Measurements from ENCODE around the gene SGK1.

SGK1 gene

DNA sequence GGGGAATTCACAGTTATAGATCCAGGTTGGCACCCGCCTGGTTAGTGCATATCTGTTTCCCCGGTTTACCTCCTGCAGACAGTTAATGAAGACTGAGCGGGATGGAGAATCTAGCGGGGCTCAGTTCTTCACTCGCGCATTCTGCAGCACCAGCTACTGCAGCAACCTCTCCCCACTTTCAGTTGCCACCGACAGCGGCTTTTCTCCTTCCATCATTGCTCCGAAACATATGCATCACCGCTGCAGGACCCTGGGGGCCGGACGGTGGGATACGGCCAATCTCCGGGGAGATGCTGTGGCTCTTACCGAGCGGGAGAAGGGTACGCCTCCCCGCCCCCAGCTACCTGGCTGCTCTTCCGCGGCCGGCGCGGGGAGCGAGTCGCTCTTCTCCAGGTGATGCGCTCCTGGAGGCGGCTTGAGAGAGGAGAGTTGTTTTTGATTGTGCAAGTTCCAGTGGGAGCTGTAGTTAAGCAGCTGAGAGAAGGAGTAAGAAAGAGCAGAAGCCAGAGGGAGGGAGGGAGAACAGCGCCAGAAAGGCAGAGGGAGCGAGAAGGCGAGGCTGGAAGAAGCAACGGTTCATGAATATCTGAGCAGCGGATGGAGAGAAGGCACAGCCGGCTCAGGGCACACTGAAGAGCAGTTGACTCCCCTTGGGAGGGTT is at the start of gene SGK1:
Gene SGK1, minus strand, starts transcription at position 642 of the 661 bp plus-strand sequence. CDS start 652 bp downstream, outside the sequence.
- DNase-seq (ENCODE audit: low spot score): peak; percentile 17

DNA sequence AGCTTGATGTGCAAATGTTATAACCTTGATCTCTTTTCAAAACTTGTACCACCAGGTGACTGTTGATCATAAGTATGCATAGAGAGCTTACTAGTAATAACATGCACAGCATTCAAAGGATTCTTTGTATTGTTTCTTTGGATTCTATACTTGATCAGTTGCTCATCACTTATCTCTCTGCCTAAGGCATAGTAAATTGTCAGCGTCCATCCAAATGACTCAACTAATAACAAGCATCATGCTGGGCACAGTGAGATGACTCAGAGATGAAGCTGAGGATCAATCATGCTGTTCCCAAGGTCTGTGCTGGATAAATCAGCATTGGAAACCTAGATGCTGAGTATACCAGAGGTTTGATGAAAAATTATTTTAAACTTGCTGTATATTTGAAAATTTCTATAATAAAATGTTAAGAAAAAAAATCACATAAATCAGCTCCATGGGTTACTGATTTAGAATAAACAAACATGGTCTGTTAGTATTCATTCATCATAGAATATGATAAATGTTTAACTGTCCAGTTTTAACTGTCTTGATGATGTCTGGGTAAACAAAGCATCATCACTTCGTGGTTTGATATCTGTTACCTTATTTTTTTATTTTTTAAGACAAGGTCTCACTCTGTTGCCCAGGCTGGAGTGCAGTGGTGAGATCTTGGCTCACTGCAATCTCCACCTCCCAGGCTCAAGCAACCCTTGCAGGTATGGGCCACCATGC is 45.6 kb upstream of the SGK1 start:
- peak; percentile 56 for DNase-seq (ENCODE audit: low spot score)

DNA sequence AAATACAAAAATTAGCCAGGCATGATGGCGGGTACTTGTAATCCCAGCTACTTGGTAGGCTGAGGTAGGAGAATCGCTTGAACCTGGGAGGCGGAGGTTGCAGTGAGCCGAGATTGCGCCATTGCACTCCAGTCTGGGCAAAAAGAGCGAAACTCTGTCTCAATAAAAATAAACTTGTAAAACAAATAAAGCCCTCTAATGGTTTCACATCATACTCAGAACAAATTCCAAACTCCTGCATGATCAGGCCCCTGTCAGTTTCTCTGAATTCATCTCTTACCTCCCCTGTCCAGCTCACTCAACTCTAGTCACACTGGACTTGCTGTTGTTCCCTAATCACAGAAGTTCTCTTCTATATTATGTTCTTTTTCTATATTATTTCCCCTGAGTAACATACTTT is 43.1 kb upstream of the SGK1 start:
- DNase-seq (ENCODE audit: low spot score): no peak

DNA sequence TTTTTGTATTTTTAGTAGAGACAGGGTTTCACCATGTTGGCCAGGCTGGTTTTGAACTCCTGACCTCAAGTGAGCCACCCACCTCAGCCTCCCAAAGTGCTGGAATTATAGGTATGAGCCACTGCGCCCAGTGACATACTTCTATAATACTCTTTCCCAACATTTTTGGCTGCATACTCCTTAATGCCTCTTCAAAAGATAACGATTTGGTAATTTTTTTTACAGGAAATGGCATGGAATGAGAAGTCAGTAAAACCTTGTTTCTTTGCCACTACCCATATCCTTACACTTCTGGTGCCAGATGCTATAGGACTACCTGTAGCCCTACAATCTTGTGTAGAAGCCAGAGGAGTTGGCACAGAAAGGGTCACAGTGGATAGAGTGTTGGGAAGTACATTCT is 41.4 kb upstream of the SGK1 start:
- DNase-seq (ENCODE audit: low spot score): no peak

DNA sequence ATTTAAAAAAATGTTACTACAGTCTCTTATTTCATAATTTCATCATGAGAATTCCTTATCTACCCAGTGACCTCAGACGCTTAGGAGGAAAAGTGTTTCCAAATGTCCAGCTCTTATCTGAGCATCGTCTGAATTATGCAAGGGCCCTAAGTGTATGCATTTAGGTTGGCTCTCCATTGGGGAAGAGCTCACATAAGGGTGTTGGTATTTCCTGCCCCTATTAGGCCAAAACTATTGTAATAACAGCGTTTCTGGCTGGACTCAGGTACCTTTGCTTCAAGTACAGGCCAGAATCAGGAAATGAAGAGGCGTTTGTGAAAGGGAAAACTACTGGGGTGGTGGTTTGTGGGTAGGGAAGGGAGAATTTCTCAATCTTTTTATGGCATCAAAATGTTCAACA is 40.4 kb upstream of the SGK1 start:
- no peak for DNase-seq (ENCODE audit: low spot score)

DNA sequence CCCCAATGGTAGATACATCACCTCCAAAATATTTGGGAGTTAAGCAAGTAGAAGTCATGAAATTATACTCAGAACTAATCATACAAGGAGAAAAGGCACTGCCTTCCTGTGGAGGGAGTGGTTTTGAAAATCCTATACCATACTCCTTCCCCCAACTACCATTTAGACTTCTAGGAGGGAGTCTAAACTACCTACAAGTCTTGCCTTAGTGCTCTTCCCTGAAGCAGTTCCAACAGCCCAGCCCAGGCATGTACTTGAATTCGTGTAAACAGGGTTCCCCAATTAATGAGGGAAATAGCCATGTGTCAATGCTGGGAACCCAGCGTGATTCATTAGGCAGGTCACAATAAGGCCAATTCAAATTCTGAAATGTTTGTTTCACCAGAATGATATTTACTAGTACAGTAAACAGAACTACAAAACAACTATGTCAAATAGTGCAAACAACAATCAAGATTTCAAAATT is 39.1 kb upstream of the SGK1 start:
- no peak for DNase-seq (ENCODE audit: low spot score)

DNA sequence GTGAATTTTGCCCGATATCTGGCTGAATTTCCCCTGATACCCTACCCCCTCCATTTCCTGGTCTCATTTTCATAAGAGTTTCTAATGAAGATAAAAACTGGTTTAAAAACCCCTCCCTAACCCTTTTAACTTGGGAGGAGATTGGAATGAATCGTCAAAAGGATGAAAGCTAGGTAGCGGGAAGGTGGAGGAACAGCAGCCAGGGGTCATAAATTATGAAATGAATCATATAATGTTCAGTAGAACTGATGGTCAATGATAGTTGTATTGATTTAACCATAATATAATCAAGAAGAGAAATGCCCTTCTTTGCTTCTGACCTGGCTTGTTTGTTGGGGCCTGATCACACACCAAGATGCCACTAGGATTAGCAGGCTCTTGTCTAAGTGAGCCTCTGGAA is 38.5 kb upstream of the SGK1 start:
- DNase-seq (ENCODE audit: low spot score): no peak

DNA sequence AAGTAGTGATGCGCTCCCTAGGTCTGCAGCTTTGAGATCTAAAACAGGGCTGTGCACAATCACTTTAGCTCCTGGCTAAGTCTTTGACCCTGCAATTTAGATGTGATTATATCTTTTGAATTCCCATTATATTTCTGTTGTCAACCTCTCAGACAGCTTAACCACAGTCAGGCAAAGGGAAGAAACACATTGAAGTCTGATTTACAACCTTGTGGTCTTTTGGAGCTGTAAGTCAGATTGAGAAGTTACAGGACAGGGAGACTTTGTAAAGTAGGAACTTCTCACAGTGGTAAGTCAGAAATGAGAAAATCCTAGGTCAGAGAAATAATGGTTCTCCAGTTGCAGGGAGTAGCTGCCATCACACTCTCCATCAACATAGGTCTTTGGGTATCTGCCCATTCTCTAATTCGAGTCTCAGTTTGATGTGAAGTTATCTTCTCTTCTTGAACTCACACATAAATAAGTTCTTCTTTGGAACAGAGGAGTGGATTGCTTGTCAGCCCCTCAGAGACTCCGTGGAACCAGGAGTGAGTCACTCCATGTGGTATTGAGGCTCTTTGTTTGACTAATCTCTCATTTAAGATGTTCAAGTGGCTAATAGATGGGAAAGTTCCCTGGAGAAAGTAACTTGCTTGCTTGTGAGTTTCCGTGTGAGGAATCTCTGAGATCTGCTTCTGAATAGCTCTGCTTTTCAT is 35.0 kb upstream of the SGK1 start:
- peak; percentile 55 for DNase-seq (ENCODE audit: low spot score)

DNA sequence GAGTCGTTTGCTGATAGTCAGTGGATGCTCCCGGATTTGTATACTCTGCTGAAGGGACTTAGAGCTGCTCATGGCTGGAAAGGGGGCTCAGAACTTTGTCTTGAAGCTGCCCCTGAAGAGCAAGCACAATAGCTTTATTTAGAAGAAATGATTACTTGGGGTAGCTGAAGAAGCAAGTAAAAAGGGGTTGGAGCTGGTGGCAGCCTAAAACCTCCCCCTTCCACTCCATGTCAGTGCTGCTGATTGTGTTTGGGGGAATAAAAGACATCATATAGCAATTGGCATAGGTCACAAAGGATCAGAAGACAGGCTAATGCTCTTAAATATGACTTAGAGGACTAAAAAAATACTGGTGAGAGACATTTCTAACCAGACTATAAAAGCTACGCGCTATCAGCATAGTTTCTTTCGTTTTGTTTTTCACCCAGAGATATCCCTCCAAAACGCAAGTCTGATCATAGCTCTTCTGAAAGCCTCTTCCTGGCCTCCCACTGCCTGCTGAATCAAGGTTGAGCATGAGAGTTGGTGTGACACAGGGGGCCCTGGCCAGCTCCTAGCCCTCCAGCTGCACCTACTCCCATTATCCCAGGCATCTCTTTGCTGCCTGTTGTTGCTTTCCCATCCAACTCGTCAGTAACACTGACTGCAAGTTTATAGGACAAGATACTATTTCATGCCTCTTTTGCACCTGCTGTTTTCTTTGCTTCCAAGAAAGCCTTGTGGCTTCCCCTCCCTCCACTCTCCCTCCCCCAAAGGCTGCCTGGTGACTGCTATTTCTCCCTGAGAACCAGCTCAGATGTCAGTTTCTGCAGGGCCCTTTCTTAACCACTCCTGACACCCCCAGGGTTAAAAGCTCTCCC is 33.9 kb upstream of the SGK1 start:
- DNase-seq (ENCODE audit: low spot score): no peak

DNA sequence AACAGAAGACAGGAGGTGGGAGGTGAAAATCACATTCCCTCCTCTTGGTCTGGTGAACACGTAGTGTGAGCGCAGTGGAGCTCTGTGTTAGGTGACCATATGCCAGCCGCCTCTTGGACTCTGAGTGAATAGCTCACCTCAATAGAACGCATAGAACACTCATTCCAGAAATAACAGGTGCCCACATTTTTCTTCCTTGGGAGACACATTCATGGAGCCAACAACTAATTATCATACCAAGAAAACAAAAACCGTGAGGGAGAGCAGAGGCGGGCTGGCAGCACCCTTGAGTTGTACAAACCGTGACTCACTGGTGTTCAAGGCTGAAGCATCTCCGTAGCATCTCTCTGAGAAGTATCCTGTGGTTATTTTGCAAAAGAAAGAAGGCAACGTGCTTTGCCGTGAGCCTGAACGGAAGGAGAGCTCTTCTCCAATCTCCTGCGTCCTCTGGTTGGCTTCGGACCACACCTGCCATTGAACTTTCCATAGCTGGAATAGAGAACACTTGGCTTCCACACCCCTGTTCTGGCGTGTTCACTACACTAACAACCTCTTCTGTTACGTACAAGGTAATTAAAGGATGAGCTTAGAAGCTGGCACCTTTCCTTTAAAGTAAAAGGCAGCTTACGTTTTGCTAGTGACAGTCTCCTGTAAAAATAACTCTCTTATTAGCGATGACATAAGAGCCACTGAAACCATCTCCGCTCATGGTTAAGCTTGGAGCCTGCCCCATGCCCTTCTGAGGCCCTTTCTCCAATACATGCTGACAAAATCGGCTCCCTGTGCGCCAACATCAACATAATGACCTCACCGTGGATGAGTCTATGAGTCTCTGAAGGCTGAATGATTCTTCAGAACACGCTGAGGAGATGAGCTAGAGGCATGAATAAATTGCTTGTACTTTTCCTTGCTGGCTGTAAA is 30.2 kb upstream of the SGK1 start:
- peak; percentile 28 for DNase-seq (ENCODE audit: low spot score)

DNA sequence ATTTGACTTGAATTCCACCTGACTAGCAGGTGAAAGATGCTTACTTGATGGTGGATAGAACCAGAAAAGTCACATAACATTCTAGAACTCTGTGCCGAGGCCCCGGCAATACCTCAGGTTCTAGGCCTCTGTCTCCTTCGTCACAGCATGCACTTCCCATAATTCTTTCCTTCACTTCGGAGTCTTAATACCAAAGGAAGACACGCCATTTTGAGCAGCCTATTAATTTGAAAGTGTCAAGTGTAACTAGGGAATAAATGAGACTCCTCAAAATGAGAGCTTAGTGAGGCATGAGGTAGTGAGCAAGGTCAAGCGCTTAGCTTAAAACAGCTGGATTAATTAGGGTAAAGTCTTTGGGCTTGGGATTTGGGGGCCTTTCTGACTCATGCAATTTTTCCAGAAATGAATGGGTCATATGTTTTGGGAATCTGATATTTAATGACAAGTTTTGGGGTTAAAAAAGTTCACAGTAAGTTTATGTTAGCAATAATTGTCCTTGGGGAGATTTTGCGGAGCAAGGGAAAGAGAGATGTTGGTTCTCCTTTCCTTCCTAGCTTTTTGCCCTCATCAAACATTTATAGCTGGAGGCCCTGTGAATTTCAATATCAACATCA is 29.1 kb upstream of the SGK1 start:
- no peak for DNase-seq (ENCODE audit: low spot score)

DNA sequence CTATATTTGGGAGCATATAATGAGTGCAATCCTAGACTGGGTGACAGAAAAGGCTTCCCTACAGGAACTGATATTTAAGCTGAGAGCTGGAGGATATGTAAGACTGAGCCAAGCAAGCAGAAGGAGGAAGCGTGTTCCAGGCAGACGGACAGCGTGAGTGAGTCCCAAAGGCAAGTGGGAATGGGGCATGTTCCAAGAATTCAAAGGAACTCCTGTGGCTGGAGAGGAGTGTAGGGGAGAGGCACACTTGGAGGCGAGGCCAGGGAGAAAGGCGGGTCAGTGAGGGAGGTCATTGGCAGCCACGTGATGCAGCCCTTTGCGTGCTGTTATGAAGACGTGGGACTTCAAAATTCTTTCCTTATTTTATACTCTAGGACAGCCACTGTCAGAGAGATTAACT is 27.9 kb upstream of the SGK1 start:
- peak; percentile 14 for DNase-seq (ENCODE audit: low spot score)

DNA sequence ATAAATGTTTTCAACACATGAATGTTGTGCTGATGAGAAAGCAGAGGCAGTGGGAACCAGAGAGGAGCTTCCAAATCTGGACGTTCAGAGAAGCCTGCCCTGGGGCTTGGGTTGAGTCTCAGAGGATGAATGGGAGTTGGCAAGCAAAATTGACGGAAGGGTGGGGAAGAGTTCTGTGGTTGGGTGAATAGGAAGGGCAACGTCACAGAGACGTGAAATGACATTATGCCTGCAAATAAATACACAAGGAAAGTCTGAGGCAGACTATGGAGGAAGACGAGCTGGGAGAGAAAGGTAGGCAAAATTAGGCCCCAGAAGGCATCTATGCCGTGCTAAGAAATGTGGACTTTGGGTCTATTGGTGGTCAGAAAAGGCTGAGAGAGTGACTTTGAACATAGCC is 25.2 kb upstream of the SGK1 start:
- no peak for DNase-seq (ENCODE audit: low spot score)

DNA sequence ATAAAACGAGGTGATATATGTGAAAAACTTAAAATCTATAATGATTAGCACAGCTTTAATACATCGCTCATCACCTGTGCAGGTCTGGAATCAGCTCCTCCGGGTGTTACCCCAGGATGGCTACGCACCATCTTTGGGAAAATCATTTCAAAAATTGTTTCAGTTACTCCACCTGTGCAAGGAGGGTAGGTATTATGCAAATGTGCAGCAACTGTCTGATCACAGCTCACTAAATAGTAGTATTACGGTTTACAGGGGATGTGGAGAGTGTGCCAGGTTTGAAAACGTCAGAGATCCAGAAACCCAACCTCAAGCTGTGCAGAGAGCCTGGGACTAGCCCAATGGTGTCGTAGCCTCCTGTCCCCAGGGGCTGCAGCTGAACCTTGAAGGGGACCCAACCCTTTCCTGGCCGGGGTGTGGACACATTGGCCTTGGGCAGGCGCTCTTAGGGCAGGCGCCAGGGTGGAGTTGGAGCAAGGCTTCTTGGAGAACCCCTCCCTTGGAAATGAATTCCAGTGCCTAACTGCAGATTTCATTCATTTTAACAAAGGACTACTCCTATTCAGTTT is 24.2 kb upstream of the SGK1 start:
- no peak for DNase-seq (ENCODE audit: low spot score)

DNA sequence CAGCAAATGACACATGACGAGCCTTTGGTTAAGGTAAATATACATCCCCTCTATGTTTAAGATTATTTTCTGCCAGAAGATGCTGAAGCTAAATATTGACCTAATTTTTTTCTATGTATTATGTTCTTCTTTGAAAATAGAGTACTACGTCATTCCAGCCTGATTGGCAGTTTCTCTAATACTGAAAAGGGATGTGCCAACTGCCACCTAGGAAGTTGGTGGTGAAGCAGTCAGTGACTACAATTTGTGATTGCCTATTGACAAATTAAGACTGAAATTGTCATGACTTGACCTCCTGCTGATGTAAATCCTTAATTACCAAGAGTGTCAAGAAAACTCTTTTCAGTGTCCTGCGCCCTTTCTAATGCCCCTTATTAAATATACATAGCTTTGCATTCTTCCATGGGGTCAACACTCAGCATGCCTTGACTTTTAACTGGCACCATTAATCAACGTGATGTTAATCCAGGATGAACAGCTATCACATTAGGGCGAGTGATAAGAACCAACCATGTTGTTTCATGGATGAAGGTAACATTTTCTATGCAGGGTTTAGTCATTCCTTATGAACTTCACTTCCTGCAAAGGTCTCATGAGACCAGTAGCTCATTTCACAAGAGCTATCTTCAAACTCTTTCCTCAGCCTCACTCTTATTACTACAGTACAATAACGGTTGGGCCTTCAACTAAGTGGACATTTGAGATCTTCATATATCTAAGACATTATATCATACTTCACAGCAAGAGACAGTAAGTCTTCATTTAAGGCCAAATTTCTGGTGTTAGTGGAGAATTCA is 22.5 kb upstream of the SGK1 start:
- no peak for DNase-seq (ENCODE audit: low spot score)

DNA sequence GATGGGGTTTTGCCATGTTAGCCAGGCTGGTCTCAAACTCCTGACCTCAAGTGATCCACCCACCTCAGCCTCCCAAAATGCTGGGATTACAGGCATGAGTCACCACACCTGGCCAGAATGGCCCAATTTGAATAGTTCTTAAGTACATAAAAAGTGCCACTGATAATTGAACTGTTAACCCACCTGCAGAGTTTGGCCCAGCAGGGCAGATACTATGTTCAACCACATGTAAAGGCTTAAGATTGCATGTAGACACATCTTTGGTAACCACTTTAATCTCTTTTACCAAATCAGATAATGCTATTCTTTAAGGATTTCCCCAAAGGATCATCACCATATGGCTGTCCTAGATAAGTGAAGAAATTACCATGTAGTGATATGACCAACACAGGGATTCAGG is 21.3 kb upstream of the SGK1 start:
- no peak for DNase-seq (ENCODE audit: low spot score)

DNA sequence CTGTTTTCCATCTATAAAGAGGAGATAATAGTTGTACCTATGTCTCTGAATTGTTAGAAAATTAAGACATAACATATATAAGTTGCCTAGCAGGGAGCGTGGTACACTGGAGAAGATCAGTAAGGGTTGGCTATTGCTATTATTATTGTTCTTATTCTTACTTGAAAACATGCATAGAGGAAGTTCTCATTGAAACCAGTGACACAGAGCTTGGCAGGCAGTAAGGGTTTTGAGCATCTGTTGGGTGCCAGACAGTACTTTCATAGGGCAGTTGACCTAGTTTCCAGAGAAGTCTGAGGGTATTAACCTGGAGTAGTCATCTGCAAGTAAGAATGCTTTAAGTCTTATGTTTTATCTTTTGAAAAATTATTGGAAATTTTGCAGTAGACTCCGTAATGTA is 13.3 kb upstream of the SGK1 start:
- DNase-seq (ENCODE audit: low spot score): no peak

DNA sequence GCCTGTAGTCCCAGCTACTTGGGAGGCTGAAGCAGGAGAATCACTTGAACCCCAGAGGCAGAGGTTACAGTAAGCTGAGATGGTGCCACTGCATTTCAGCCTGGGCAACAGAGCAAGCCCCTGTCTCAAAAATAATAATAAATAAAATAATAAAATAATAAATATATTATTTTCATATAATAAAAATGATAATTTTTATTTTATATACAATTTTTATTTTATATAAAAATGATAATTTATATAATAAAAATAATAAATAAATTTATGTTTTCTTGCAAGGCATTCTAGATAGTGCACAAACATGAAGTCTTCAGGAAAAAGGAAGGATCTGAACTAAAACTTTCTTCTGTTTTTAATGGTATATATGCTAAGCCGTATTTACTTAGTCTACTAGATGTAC is 12.6 kb upstream of the SGK1 start:
- no peak for DNase-seq (ENCODE audit: low spot score)

DNA sequence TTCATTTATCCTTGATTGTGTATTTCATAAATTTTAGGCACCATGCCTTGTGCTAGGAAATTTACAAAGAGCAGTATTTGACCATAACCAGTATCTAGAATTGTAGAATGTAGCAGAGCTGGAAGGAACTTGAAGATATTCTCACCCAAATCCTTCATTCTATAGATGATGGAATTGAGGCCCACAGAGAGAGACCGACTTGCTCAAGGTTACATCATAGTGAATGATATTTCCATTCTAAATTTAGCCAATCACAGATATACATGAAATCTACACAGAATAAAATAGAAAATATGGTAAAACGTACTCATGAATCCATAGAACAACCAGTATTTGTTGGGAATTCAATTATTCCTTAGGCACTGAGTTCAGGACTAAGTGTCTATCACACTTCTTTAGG is 10.9 kb upstream of the SGK1 start:
- no peak for DNase-seq (ENCODE audit: low spot score)

DNA sequence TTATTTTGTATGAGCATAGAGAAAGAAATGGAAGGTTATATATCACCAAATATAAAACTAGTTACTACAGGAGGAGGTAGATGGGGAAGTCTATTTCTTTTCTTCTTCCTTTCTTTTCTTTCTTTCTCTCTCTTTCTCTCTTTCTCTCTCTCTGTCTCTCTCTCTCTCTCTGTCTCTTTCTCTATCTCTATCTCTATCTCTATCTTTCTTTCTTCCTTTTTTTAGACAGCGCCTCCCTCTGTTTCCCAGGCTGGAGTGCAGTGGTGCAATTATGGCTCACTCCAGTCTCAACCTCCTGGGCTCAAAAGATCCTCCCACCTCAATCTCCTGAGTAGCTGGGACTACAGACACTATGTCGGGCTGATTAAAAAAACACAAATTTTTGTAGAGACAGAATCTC is 10.2 kb upstream of the SGK1 start:
- DNase-seq (ENCODE audit: low spot score): no peak
